ENCODE results near the gene ERC1.
"Not testable (repeated sequence)": the region's sequence is repeated elsewhere in the genome, so short reads cannot be mapped to it uniquely, and the experiment has no call there.

The ERC1 gene

DNA sequence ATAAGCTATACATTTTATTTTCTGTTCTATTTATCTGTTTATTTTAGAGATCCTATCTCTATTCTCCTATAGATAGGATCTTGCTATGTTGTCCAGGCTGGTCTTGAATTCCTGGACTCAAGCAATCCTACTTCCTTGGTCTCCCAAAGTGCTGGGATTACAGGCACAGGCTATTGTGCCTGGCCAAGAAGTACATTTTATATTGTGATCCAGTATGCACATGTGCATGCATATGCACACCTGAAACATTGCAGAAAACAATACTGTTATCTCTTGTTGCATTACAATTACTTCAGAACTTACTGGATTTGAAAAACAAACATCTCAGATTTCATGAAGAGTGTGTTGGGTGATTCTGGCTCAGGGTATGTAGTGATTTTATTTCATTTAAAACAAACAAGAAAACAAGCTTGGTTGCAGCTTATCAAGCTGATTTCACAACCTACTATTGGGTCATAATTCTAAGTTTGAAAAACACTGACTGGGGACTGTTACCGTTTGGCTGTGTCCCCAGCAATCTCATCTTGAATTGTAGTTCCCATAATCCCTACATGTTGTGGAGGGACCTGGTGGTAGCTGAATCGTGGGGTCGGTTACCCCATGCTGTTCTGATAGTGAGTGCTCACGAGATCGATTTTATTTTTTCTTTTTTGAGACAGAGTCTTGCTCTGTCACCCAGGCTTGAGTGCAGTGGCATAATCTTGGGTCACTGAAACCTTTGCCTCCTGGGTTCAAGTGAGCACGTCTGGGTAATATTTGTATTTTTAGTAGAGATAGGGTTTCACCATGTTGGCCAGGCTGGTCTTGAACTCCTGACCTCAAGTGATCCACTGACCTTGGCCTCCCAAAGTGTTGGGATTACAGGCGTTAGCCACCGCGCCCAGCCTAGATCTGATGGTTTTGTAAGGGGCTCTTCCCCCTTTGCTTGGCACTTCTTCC is 31.3 kb downstream of the ERC1 start:
- H3K4me1 Mint-ChIP-seq (ENCODE audit: low read depth): no peaks in the 10 kb centered on the region
- no peak for DNase-seq (ENCODE audit: low spot score)
- H3K36me3 Mint-ChIP-seq (ENCODE audit: low read depth): peaks cover 8% of the 10 kb centered on the region
- no peak overlapping the region for H3K4me3 Mint-ChIP-seq
- H3K27me3 Mint-ChIP-seq (ENCODE audit: low read depth): no peaks in the 10 kb centered on the region
- no peak overlapping the region for H3K27ac Mint-ChIP-seq
- H3K9me3 Mint-ChIP-seq: no peaks in the 10 kb centered on the region

DNA sequence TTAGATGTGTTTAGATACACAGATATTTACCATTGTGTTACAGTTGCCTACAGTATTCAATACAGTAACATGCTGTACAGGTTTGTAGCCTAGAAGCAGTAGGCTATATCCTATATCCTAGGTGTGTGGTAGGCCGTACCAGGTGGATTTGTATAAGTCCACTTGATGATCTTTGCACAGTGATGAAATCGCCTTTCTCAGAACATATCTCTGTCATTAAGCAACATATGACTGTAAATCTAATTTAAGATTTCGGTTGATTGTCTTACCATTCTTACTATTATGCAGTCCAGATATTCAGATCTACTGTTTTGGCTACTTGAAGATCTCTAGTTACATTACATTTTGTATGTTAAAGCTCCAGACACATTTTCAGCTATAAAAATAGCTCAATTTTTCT is 39.8 kb downstream of the ERC1 start:
- no peak overlapping the region for H3K4me3 Mint-ChIP-seq
- DNase-seq (ENCODE audit: low spot score): no peak
- H3K4me1 Mint-ChIP-seq (ENCODE audit: low read depth): no peaks in the 10 kb centered on the region
- no peaks in the 10 kb centered on the region for H3K9me3 Mint-ChIP-seq
- H3K27me3 Mint-ChIP-seq (ENCODE audit: low read depth): no peaks in the 10 kb centered on the region
- no peak overlapping the region for H3K27ac Mint-ChIP-seq
- H3K36me3 Mint-ChIP-seq (ENCODE audit: low read depth): peaks cover 12% of the 10 kb centered on the region

DNA sequence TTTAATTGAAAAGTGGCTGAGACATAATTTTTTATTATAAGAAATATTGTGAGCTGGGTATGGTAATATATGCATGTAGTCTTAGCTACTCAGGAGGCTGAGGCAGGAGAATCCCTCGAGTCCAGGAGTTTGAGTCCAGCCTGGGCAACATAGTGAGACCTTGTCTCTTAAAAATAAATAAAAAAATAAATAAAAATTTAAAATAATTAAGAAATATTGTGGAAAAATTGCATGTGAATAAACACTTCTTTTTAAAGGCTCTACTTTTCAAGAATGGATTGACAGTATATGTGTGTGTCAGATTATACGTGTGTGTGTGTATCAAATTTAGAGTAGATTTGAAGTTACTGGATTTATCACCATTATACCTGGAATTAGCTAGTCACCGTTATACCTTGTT is 43.2 kb downstream of the ERC1 start:
- Mint-ChIP-seq H3K27ac (no peak overlapping the region), H3K27me3 (ENCODE audit: low read depth) (no peaks in the 10 kb centered on the region), H3K9me3 (no peaks in the 10 kb centered on the region), H3K4me3 (no peak overlapping the region), H3K4me1 (ENCODE audit: low read depth) (no peaks in the 10 kb centered on the region), H3K36me3 (ENCODE audit: low read depth) (peaks cover 5% of the 10 kb centered on the region)
- no peak for DNase-seq (ENCODE audit: low spot score)

DNA sequence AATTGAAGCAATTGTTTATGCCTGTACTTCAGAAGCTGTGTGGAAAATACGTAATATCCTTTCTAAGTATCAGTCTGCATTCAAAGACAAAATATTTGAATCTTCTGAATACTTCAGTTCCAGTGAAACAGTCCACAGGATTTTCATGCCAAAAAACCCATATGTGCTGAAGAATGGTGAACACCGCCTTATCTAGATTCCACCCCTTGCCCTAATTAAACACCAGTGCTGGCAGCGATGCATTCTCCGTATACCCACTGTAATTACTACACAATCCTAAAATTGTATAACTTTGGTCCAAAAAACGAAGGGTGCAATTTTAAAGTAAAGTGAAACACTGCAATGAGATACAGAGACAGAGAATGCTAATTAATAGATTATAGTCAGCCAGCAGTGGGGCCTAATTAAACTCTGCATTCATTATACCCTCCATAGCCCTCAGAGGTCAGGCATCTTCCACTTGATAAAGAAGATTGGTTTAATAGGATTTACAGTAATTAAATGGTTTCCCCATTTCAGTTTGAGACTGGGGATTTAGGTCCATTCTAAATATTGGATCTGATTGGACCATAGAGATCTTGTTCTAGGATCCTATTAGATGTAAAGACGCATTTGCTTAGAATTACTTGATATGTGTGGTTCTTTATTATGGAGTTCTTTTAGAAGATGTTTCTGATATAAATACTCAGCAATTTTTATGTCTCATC is 43.9 kb downstream of the ERC1 start:
- Mint-ChIP-seq H3K27me3 (ENCODE audit: low read depth) (no peaks in the 10 kb centered on the region), H3K36me3 (ENCODE audit: low read depth) (peaks cover 5% of the 10 kb centered on the region), H3K9me3 (no peaks in the 10 kb centered on the region), H3K27ac (no peak overlapping the region), H3K4me3 (no peak overlapping the region), H3K4me1 (ENCODE audit: low read depth) (no peaks in the 10 kb centered on the region)
- no peak for DNase-seq (ENCODE audit: low spot score)

DNA sequence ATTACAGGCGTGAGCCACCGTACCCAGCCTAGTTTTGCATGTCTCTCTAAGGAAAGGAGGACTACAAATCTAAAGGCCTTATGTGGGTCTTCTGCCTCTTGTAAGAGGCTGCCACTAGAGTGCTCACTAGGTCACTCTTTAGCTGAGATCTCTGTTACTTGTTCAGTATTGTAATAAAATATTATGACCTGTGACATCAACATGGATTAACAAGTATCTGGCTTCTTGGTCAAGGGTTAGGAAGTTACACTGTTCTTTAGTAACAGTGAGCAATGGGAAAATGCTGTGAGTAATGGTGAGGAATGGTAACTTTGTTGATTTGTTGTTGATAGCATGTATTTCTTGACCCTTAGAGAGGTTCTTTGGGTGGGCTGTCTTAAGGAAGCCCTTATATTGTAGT is 50.5 kb downstream of the ERC1 start:
- no peak for DNase-seq (ENCODE audit: low spot score)

DNA sequence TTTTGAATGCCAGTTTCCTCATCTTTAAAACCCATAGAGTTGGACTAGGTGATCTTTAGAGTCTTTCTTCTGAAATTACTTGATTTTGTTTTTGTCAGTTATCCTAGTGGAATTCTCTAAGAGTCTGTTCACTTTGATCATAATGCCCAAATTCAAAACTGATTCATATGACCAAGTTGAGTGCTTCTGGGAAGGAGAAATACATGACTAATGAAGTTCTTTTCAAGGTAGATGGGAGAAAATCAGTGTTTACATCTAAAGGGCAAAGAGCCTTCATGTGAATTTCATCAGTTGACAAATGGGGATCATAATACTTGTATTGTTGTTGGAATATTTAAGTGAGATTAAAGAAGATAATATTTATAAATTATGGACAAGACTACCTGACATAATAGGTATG is 53.2 kb downstream of the ERC1 start:
- Mint-ChIP-seq H3K9me3 (no peaks in the 10 kb centered on the region), H3K4me3 (no peak overlapping the region), H3K4me1 (ENCODE audit: low read depth) (peaks cover 7% of the 10 kb centered on the region), H3K27me3 (ENCODE audit: low read depth) (no peaks in the 10 kb centered on the region), H3K36me3 (ENCODE audit: low read depth) (peaks cover 3% of the 10 kb centered on the region), H3K27ac (no peak overlapping the region)
- no peak for DNase-seq (ENCODE audit: low spot score)

More for the DNA sequence above, 50.5 kb downstream of the ERC1 start:
- H3K27me3 Mint-ChIP-seq (ENCODE audit: low read depth): no peaks in the 10 kb centered on the region
- peaks cover 3% of the 10 kb centered on the region for H3K4me1 Mint-ChIP-seq (ENCODE audit: low read depth)
- no peak overlapping the region for H3K27ac Mint-ChIP-seq
- H3K9me3 Mint-ChIP-seq: no peaks in the 10 kb centered on the region
- H3K36me3 Mint-ChIP-seq (ENCODE audit: low read depth): peaks cover 3% of the 10 kb centered on the region
- no peak overlapping the region for H3K4me3 Mint-ChIP-seq

DNA sequence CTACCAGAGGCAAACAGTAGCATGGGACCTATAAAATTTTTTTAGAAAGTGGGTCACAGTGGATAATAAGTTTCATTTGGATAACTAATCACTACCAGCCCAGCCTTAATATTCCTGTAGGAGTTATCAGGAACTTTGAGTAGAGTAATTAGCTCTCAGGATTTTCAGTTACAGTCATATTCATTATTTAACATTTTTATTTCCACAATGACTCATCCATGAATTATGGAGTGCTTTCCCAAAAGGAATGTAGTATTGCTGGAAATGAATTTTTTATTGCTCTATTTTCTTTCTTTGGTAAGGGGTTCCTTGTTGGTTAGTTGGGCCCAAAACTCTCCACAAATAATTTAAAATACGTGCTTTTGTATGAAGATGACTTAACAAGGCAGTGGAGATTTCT is 53.7 kb downstream of the ERC1 start:
- Mint-ChIP-seq H3K27me3 (ENCODE audit: low read depth) (no peaks in the 10 kb centered on the region), H3K4me1 (ENCODE audit: low read depth) (peaks cover 7% of the 10 kb centered on the region), H3K27ac (no peak overlapping the region), H3K36me3 (ENCODE audit: low read depth) (peaks cover 3% of the 10 kb centered on the region), H3K4me3 (no peak overlapping the region), H3K9me3 (no peaks in the 10 kb centered on the region)
- DNase-seq (ENCODE audit: low spot score): no peak

DNA sequence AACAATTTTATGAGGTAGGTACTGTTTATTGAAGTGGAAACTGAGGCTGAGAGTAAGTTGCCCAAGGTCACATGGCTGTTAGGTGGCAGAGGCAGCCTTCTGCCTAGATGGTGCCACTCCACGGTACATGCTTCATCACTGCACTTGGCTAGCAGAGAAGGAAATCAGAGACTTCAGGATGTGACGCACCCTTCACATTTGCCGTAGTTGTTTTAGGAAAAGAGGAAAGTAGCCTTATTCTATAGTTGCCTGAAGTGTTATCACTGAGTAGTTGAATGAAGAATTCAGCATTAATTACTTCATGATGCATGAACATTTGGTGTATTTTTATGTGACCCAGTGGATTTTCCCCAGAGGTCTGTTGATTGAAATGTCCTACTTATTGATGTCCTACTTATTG is 55.7 kb downstream of the ERC1 start:
- no peak for DNase-seq (ENCODE audit: low spot score)
- H3K9me3 Mint-ChIP-seq: no peaks in the 10 kb centered on the region
- no peak overlapping the region for H3K27ac Mint-ChIP-seq
- H3K27me3 Mint-ChIP-seq (ENCODE audit: low read depth): no peaks in the 10 kb centered on the region
- H3K4me1 Mint-ChIP-seq (ENCODE audit: low read depth): peaks cover 7% of the 10 kb centered on the region
- no peak overlapping the region for H3K4me3 Mint-ChIP-seq
- H3K36me3 Mint-ChIP-seq (ENCODE audit: low read depth): peaks cover 1% of the 10 kb centered on the region

DNA sequence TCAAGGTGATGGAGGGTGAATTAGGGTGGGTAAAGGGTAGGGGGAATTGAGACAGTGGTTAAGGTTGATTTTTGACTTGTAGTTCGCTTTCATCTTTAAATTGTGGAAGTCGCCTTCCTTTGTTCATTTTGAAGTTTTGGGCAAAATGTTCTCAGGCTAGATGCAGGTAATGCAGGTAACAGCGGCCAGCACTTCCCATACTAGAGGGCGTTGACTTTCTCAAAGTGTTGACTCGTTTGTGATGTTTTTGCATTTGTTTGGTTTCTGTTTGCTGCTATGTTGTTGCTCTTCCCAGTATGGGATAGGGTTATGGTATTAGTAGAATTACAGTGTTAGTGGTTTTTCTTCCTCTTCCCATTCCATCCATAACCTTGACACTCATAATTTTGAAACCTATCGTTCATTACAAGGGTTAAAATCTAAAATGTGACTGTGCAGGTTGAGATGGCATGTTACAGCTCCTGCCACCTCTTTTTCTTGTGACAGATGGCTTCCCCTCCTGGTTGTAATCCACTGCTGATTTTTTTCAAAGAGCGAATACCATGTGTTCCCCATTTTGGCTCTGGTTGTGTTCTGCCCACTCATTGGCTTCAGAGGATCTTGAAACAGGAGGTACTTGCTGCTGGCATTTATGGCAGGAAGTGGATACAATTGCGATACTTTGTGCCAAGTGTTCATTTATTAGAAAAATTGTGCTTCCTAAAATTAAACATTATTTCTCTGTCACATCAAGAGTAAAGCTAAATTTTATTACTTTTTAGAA is 57.1 kb downstream of the ERC1 start:
- Mint-ChIP-seq H3K4me3 (no peak overlapping the region), H3K27me3 (ENCODE audit: low read depth) (no peaks in the 10 kb centered on the region), H3K4me1 (ENCODE audit: low read depth) (peaks cover 7% of the 10 kb centered on the region), H3K36me3 (ENCODE audit: low read depth) (no peaks in the 10 kb centered on the region), H3K27ac (no peak overlapping the region), H3K9me3 (no peaks in the 10 kb centered on the region)
- DNase-seq (ENCODE audit: low spot score): no peak

DNA sequence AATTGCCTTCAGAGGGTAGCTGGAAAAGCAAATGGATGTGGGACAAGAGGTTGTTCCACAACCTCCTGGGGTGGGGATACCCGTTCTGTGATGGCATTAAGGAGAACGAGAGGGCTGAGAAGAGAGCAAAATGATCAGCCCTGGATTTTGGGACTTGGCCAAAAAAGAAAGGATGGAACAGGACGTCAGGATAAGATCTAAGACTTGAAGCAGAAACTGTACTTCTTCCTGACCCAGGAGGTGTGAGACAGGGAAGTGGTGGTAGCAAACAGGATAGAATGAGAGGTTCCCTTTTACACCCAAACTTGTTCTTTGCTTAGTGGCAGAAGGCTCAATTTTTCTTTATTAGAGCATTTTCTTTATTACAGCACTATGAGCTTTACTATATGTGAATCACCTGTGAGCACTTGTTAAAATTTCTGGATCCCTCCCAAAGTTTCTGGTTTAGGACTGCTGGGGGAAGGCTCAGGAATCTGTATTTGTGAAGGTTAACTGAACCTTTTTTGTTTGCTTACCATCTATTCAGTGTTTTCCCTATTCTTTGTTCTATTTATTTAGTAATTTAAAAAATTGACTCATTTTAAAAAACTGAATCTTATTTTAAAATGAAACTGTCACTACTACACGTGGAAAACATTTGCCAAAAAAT is 59.2 kb downstream of the ERC1 start:
- Mint-ChIP-seq H3K27me3 (ENCODE audit: low read depth) (no peaks in the 10 kb centered on the region), H3K36me3 (ENCODE audit: low read depth) (no peaks in the 10 kb centered on the region), H3K4me1 (ENCODE audit: low read depth) (peaks cover 7% of the 10 kb centered on the region), H3K27ac (no peak overlapping the region), H3K9me3 (no peaks in the 10 kb centered on the region), H3K4me3 (no peak overlapping the region)
- no peak for DNase-seq (ENCODE audit: low spot score)

DNA sequence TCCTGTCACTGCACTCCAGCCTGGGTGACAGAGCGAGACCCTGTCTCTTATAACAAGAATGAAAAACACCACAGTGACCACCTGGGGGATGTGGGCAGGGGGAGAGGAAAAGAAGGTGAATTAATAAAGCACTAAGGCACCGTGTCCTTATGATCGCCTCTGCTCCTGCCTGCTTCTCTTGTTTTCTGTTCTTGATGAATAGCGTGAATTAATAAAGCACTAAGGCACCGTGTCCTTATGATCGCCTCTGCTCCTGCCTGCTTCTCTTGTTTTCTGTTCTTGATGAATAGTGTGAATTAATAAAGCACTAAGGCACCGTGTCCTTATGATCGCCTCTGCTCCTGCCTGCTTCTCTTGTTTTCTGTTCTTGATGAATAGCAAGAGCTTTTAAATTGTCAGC is 60.6 kb downstream of the ERC1 start:
- H3K27me3 Mint-ChIP-seq (ENCODE audit: low read depth); H3K27ac Mint-ChIP-seq; H3K4me1 Mint-ChIP-seq (ENCODE audit: low read depth); H3K36me3 Mint-ChIP-seq (ENCODE audit: low read depth); H3K9me3 Mint-ChIP-seq; DNase-seq (ENCODE audit: low spot score); H3K4me3 Mint-ChIP-seq: not testable (repeated sequence)

DNA sequence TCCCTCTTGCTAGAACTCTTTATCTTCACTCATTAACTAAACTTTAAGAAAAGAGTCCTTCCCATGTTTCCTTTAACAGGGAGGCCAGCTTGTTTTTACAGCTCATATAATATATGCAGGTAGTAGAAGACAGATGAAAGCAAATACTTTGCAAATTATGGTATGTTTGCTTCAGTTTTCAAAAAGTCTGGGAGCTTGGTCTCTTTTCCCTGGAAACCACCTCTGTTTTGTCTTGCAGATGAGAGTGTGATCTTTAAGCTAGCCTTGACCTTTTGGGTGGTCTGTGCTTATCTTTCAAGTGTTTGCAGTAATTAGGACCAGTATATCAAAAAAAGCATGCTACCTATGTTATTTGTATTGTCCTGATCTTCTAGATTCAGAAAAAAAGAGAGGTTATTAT is 62.7 kb downstream of the ERC1 start:
- Mint-ChIP-seq H3K27me3 (ENCODE audit: low read depth) (no peaks in the 10 kb centered on the region), H3K36me3 (ENCODE audit: low read depth) (peaks cover 8% of the 10 kb centered on the region), H3K4me1 (ENCODE audit: low read depth) (peaks cover 2% of the 10 kb centered on the region), H3K4me3 (no peak overlapping the region), H3K9me3 (peaks cover 10% of the 10 kb centered on the region), H3K27ac (no peak overlapping the region)
- no peak for DNase-seq (ENCODE audit: low spot score)

DNA sequence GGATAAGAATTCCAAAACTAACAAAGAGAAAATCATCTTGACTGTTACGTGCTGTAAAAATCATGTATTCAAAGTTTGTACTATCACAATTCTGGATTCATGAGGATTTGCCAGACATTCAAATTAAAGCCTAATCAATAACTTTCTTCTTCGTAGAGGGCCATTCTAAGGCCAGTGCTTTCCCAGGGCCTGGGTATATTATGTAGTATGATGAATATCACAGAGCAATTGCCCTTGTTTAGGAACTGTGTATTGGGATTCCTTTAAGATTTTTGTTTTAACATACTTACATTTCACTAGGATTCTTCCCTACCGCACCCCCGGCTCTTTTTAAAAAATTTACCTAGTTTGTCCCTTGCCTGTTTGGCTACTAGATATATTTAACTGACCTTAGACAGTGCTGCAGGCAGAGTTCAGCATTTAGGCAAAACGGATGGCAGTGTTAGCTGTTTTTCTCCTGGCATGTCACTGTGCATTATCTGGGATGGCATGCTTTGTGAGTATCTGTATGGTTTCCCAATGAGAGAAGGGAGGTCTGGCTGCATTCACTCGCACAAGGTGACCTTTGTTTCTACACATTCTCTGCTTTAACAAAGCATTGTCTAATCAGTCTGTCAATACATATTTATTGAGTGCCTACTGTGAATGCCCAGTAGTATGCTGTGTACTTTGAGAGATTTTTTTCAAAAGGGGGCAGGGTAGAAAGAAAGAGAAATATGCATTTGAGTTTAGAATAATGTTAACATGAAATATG is 63.3 kb downstream of the ERC1 start:
- Mint-ChIP-seq H3K4me1 (ENCODE audit: low read depth) (peaks cover 2% of the 10 kb centered on the region), H3K27me3 (ENCODE audit: low read depth) (no peaks in the 10 kb centered on the region), H3K4me3 (no peak overlapping the region), H3K27ac (no peak overlapping the region), H3K36me3 (ENCODE audit: low read depth) (peaks cover 13% of the 10 kb centered on the region), H3K9me3 (peaks cover 16% of the 10 kb centered on the region)
- DNase-seq (ENCODE audit: low spot score): no peak
